Measurements from ENCODE around the gene PBX2.
"Not testable (repeated sequence)": the region's sequence is repeated elsewhere in the genome, so short reads cannot be mapped to it uniquely, and the experiment has no call there.

The PBX2 gene

DNA sequence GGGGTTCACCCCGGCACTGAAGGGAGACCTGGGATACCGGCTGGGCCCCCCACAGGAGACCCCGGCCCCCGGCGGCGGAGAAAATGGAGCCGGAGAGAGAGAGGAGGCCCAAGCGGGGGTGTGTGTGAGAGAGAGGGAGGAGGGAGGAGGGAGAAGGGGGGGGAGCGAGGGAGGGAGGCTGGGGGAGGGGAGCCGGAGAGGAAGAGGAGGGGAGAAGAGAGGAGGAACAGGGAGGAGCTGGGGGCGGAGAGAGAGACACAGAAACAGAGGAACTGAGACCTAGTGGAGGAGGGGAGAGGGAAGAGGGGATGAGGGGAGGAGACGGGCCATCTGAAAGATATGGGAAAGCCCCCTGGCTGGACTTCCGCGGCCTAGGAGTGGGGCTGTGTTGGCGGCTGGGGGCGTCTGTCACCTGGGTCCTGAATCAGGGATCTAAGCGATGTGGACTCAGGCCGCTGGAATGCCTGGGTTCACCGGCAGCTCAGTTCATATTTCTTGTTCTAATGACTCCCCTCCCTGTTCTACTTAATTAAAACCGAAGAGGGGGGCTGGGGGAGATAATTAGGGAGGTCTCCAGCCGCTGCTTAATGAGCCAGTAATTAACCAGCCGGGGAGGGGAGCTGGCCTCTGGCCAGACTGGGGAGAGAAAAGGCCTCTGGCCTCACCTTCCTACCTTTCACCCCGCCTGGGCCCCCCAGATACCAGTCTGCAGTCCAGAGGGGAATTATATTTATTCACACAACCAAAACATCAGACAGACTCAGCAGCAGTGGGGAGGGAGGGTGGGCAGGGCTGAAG lies at the start of gene PBX2:
Gene PBX2, minus strand, starts transcription at position 149 of the 798 bp plus-strand sequence. CDS start 287 bp downstream, outside the sequence.
- DNase-seq = peak; percentile 79

- no peak for DNase-seq
These were observed 49.5 kb upstream of the PBX2 start for GRCh38 chr6:32239462-32239861.

GRCh38 chr6:32234934-32235333 lies 44.9 kb upstream of the PBX2 start:
- no peak for DNase-seq

DNA sequence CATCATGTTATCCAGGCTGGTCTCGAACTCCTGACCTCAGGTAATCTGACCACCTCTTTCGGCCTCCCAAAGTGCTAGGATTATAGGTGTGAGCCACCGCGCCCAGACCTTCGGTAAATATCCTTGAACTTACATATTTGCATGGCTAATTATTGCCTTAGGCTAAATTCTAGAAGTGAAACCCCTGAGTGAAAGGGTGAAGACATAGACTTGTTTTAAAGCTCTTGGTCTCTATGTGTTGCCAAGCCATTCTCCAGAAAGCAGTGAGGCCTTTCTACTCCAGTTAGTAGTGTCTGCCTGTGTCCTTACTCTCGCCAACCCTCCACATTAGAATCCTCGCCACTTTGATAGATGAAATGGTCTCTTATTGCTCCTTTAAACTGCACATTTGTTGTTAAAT lies 36.4 kb upstream of the PBX2 start:
- DNase-seq = no peak

DNA sequence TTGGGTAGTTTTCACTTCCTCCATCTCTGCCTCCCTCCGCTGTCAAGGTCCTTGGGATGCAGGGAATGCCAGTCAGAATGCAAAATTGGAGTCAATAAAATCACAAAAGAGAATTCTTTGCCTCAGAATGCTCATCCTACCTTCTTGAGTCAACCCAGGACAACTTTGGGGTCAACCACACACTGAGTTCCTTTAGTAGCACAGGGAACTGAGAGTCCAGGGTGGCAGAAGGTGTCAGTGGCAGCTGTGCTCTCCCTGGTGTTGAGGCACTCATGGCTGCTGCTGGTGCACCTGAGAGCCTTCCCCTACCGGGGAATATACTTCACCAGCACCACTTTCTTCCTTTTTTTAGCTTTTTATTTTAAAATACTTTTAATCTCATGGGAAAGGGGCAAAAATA lies 34.7 kb upstream of the PBX2 start:
- no peak for DNase-seq

- DNase-seq = no peak
These were observed 33.5 kb upstream of the PBX2 start, which contains the start of gene NOTCH4 for GRCh38 chr6:32223258-32224235. NOTCH4 (minus strand) TSS chr6:32224067; CDS start chr6:32223928, 139 bp downstream.

- DNase-seq = no peak
These were observed 32.6 kb upstream of the PBX2 start for GRCh38 chr6:32222333-32223230.

GRCh38 chr6:32220021-32220420 lies 30.0 kb upstream of the PBX2 start:
- DNase-seq = no peak

- DNase-seq = no peak
These were observed 28.2 kb upstream of the PBX2 start for GRCh38 chr6:32218167-32218566.

DNA sequence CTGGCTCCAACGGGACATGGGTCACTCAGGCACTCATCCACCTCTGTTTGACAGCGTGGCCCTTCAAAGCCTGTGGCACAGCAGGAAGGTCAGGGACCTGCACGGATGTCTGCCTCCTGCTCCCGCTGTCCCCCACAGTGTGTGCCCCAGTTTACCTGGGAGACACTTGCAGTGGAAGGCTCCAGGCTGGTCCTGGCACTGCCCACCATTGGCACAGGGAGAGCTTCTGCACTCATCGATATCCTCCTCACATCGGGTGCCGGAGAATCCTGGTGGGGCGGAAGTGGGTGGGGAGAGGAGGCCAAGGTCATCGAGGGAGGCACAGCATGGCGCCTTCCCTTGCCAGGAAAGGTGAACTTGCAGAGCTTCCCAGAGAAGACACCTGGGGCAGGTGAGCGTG lies 27.0 kb upstream of the PBX2 start:
- no peak for DNase-seq

DNA sequence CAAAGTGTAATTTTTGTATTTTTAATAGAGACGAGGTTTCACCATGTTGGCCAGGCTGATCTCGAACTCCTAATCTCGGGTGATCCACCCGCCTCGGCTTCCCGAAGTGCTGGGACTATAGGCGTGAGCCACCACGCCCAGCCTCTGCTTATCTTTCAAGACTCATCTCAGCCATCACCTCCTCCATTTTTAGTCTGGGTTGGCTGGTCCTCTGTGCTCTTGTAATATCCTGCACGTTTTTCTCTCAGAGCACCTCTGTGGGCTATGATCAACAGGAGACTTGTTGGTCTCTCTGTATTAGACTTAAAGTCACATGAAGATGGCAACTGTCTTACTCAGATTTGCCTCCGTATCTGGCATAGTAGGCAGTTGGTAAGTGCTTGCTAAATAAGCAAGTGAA lies 26.3 kb upstream of the PBX2 start:
- DNase-seq = no peak

DNA sequence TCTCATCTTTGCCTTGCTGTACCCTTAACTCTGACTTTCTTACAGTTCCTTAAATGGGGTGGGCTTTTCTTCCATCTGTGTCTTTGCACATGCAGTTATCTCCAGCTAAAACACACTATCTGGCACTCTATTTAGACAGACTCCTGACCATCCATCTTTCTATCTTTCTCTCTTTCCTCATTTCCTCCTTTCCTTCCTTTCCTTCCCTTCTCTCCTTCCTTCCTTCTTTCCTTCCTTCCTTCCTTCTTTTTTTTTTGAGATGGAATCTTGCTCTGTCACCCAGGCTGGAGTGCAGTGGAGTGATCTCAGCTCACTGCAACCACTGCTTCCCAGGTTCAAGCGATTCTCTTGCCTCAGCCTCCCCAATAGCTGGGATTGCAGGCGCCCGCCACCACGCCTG lies 25.6 kb upstream of the PBX2 start:
- no peak for DNase-seq

- no peak for DNase-seq
These were observed 24.1 kb upstream of the PBX2 start for GRCh38 chr6:32214126-32214525.

DNA sequence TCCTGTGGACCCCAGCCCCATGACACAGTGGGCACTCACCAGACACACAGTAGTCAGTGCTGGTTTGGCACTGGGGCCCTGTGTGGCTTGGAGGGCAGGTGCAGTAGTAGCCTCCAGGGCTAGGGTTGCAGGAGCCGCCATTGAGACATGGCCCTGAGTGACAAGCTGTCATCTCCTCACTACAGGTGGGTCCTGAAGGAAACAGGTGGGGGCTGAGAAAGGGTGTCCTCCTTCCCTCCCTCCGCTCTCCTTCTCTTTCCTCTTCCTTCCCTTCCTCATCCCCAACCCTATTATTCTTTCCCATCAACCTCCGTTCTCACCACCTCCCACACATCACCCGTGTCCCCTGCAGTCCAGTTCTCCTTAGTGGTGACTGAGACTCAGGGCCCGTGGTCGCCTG lies 23.6 kb upstream of the PBX2 start:
- DNase-seq = no peak

DNA sequence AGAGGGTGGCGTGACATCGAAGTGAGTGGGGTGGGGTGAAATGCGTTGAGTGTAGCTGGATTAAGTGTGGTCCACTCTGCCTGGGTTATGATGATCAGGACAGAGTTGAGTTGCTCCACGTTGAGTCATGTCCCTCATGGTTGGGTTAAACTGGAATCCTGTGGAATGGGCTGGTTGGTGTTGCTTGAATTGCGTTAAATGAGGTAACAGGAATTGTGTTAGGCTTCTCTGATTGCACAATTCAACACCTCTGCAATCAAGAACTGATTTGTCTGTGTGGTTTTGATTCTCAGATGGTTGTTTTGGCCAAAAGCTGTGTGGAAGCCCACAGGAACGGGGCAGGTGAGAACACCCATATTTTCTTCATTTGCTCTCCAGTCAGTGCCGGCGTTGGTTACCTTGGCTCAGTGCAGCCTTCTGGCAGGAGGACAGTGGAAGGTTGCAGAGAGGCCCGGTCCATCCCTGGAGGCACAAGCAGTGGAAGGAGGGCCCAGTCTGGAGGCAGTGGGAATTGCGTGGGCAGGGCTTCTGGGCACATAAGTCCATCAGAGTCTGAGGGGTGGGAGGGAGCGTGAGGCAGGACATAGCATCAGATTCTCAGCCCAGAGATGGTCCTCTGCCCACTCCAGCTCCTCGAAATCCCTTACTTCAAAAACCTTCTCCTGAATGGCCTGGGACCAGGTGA lies 22.2 kb upstream of the PBX2 start:
- no peak for DNase-seq

- not testable (repeated sequence) for DNase-seq
These were observed 21.4 kb upstream of the PBX2 start for GRCh38 chr6:32211432-32211831.

DNA sequence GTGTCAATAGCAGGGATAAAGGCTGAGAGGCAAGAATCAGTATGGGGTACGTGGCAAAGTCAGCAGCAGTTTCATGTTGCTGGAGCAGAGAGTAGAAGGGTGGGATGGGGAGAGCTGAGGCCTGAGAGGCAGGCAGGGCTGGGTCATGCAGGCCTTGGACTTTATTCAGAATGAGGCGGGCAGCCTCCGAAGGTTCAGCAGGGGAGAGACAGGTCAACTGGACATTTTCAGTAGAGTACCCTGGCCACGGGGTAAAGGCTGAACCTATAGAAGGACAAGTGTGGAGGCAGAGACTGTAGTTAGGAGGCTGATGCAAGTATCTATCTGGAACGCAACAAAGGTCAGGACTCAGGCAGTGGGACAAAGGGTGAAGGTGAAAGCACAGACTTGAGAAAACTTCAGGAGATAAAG lies 20.2 kb upstream of the PBX2 start:
- DNase-seq = no peak

DNA sequence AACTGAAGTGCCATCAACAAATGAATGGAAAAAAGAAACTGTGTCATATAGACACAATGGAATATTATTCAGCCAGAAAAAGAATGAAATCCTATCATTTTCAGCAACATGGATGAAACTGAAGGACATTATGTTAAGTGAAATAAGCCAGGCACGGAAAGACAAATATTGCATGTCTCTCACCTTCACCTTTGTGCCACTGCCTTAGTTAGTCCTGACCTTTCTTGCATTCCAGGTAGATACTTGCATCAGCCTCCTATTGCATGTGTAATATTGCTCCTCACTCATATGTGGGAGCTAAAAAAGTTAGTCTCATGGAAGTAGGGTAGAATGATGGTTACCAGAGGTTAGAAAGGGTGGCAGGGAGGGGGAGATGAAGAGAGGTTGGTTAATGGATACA lies 19.0 kb upstream of the PBX2 start:
- DNase-seq = no peak

DNA sequence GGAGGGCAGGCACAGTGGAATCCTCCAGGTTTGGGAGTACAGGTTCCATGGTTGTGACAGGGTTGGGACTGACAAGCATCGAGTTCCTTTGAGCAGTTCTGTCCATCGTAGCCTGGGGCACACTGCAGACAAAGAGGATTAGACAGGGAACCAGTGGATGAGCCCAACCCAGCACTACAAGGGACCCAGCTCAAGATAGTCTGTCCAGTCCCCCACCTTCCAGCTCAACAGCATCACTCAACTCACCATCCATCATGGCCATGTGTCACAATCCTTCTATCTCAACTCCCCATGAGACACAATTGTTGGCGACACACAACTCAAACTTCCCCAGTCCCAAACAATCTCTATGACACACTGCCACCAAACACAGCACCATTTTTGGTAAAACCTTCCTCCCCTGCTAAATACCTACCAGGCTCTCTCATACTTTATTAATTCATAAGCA lies 14.3 kb upstream of the PBX2 start:
- DNase-seq = no peak

DNA sequence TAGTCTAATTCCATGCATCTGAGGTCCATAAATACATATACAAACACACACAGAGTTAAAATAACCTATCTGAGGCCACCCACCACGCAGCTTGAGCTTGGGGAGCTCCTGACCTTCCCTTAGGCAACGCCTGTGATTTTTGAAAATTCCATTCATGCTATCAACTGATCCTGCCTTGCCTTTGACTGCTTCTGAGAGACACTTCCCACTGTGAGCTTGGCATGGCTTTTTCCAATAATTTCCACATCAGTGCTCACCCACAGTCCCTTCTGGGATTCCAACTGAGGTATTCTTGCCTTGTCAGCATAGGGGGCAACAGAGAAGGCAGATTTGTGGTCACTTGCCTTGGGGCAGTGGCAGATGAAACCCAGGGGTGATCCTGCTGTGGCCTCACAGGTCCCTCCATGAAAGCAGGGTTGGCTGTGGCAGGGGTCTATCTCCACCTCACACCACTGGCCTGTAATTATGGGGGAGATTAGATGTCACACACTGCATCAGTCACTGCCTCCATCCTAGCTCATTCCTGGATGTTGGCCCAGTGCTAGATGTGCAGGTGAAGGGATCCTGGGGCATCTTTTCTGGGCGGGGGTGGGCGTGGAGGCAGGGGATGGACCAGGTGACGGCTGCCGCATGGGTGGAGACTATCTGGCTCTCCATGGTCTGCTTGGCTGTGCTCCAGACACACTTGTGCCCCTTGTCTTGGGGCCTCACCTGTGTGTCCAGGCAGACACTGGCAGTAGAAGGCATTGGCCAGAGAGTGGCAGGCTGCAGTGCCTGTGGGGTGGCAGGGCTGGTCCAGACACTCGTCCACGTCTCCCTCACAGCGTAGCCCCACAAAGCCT lies 13.6 kb upstream of the PBX2 start:
- DNase-seq = no peak

- DNase-seq = no peak
These were observed 12.2 kb upstream of the PBX2 start for GRCh38 chr6:32202186-32202585.
